ENCODE results near the gene USP21. TPM values are rescaled to one million over a fixed set of nuclear protein-coding genes. Genes with fewer than 3 reads are reported as not detected.

Gene USP21
- total RNA-seq, 4 donors from 2014 or later: 10.0 to 27.6 (median 14.7) TPM

Small RNA genes lying within 50 kb of the gene (small RNA-seq; reads per million reads assigned to genes)
- 0 reads per million in 4 donors for gene RF01225

Other genes starting within 250 kb of the USP21 start
- not detected for gene ITLN2, start 204.7 kb upstream of the USP21 start, total RNA-seq
- 10 to 100 TPM in 1 of 4 donors, 1 to 10 TPM in 3; 4.5 to 28.2 (median 9.9) TPM for gene F11R, start 138.3 kb upstream of the USP21 start, total RNA-seq
- gene TSTD1, start 120.5 kb upstream of the USP21 start, total RNA-seq: 10 to 100 TPM; 18.1 to 52.1 (median 29.4) TPM
- gene USF1, start 113.5 kb upstream of the USP21 start, total RNA-seq: 10 to 100 TPM; 50.9 to 79.4 (median 60.5) TPM
- 10 to 100 TPM in 1 of 4 donors, 1 to 10 TPM in 3; 1.9 to 11.6 (median 4.4) TPM for gene ARHGAP30, start 89.6 kb upstream of the USP21 start, total RNA-seq
- 1 to 10 TPM in 1 of 4 donors, under 1 TPM in 1, not detected in 2; 0.27 to 1.9 TPM for gene NECTIN4, start 69.9 kb upstream of the USP21 start, total RNA-seq
- gene KLHDC9, start 61.1 kb upstream of the USP21 start, total RNA-seq: 10 to 100 TPM in 2 of 4 donors, 1 to 10 TPM in 2; 3.5 to 22.6 (median 8.6) TPM
- gene PFDN2, start 41.5 kb upstream of the USP21 start, total RNA-seq: 10 to 100 TPM; 26.2 to 40.8 (median 31.4) TPM
- gene NIT1, start 41.4 kb upstream of the USP21 start, total RNA-seq: 10 to 100 TPM; 30.4 to 61.9 (median 32.8) TPM
- gene DEDD, start 26.8 kb upstream of the USP21 start, total RNA-seq: 10 to 100 TPM; 34.2 to 54.4 (median 41.7) TPM
- 10 to 100 TPM; 60.5 to 83.7 (median 72.8) TPM for gene UFC1, start 5.5 kb upstream of the USP21 start, total RNA-seq
- 10 to 100 TPM; 10.5 to 27.4 (median 17.6) TPM for gene PPOX, start 6.9 kb downstream of the USP21 start, total RNA-seq
- 10 to 100 TPM; 14.8 to 26.4 (median 19.5) TPM for gene B4GALT3, start 18.0 kb downstream of the USP21 start, total RNA-seq
- 10 to 100 TPM in 1 of 4 donors, 1 to 10 TPM in 3; 3.7 to 60.6 (median 6.7) TPM for gene ADAMTS4, start 39.6 kb downstream of the USP21 start, total RNA-seq
- gene NDUFS2, start 42.9 kb downstream of the USP21 start, total RNA-seq: 100 to 1,000 TPM in 2 of 4 donors, 10 to 100 TPM in 2; 93.4 to 121 (median 100) TPM
- 10 to 100 TPM in 3 of 4 donors, 1 to 10 TPM in 1; 6.4 to 74.6 (median 52.0) TPM for gene FCER1G, start 55.8 kb downstream of the USP21 start, total RNA-seq
- gene APOA2, start 64.1 kb downstream of the USP21 start, total RNA-seq: not detected
- 10 to 100 TPM in 3 of 4 donors, 1 to 10 TPM in 1; 9.3 to 24.3 (median 14.0) TPM for gene TOMM40L, start 66.6 kb downstream of the USP21 start, total RNA-seq
- gene NR1I3, start 78.7 kb downstream of the USP21 start, total RNA-seq: not detected
- gene PCP4L1, start 99.2 kb downstream of the USP21 start, total RNA-seq: 10 to 100 TPM in 1 of 4 donors, 1 to 10 TPM in 3; 1.6 to 13.8 (median 5.7) TPM
- gene MPZ, start 150.5 kb downstream of the USP21 start, total RNA-seq: 10 to 100 TPM in 2 of 4 donors, 1 to 10 TPM in 2; 5.3 to 18.7 (median 9.4) TPM
- gene SDHC, start 154.9 kb downstream of the USP21 start, total RNA-seq: 10 to 100 TPM in 3 of 4 donors, 1 to 10 TPM in 1; 7.5 to 59.1 (median 37.2) TPM
- gene CFAP126, start 208.4 kb downstream of the USP21 start, total RNA-seq: not detected